ENCODE results near the gene MPDZ. TPM values are rescaled to one million over a fixed set of nuclear protein-coding genes. Genes with fewer than 3 reads are reported as not detected.

MPDZ gene
- polyA plus RNA-seq, 3 donors from 2014 or later: not detected

- H3K27ac Mint-ChIP-seq: no peak overlapping the region
- no peaks in the 10 kb centered on the region for H3K4me1 Mint-ChIP-seq
- DNase-seq: no peak
- peaks cover 0 to 45% (median 9%) of the 10 kb centered on the region in 6 donors for H3K9me3 Mint-ChIP-seq
- no peaks in the 10 kb centered on the region for H3K27me3 Mint-ChIP-seq (ENCODE audit: low read depth in 3 of 3)
- no peak overlapping the region for H3K4me3 Mint-ChIP-seq
- no peaks in the 10 kb centered on the region for H3K36me3 Mint-ChIP-seq
These were observed 116.2 kb downstream of the MPDZ start for GRCh38 chr9:13163287-13163686.

DNA sequence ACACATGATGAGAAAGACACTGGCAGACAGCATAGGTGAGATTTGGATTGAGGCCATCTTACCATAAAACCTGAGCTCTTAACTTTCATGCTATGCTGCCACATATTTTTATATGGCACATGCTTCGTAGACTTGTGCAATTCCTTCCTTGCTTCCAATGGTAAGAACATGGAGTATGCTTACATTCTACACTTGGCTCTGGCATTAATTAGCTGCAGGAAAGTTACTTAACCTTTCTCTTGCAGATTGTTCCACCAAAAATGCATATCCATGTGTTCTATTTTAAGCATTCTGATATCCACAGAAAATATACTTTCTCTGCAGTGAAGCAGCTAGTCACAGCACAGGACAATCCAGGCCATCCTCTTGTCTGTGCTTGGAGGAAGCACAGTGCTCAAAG is 119.4 kb downstream of the MPDZ start:
- Mint-ChIP-seq H3K27me3 (ENCODE audit: low read depth in 3 of 3) (no peaks in the 10 kb centered on the region), H3K27ac (no peak overlapping the region), H3K4me3 (no peak overlapping the region), H3K9me3 (peaks cover 4 to 38% (median 8%) of the 10 kb centered on the region in 6 donors), H3K4me1 (no peaks in the 10 kb centered on the region), H3K36me3 (no peaks in the 10 kb centered on the region)
- no peak for DNase-seq

DNA sequence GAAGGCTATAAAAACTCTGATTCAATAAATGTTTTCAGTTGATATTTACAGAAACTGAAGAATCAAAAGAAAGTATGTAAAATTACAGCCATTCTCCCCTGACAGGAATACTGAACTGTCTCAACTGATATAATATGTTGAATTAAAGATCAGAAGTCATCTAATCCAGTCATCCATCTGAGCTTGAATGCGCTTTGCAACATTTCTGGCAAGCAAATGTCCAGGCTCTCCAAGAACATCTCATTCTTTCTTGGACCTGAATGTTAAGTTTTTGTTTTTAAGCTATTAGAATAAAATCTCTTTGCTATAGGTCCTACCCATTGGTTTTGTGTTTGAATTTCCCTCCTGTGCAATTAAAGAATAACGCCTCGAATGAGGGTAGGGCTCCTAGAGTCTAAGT is 120.5 kb downstream of the MPDZ start:
- H3K36me3 Mint-ChIP-seq: no peaks in the 10 kb centered on the region
- H3K27ac Mint-ChIP-seq: no peak overlapping the region
- no peaks in the 10 kb centered on the region for H3K27me3 Mint-ChIP-seq (ENCODE audit: low read depth in 3 of 3)
- peaks cover under 1 to 30% (median 8%) of the 10 kb centered on the region in 6 donors for H3K9me3 Mint-ChIP-seq
- H3K4me3 Mint-ChIP-seq: no peak overlapping the region
- DNase-seq: no peak
- no peaks in the 10 kb centered on the region for H3K4me1 Mint-ChIP-seq

DNA sequence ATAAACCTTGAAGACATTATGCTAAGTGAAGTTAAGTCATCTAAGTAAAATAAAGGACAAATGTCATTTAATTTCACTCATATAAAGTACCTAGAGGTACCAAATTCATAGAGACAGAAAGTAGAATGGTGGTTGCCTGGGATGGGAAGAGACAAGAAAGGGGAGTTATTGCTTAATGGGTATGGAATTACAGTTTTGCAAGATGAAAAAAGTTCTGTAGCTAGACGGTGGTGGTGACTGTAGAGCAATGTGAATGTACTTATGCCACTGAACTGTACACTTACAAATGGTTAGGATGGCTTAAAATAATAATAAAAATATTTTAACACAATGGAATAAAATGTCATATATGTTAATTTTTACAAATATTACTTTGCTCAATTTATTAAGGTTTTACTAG is 128.0 kb downstream of the MPDZ start:
- Mint-ChIP-seq H3K9me3 (peaks cover 6 to 29% (median 15%) of the 10 kb centered on the region in 6 donors), H3K27me3 (ENCODE audit: low read depth in 3 of 3) (peaks cover 0 to 3% (median 0%) of the 10 kb centered on the region in 3 donors), H3K27ac (no peak overlapping the region), H3K4me3 (no peak overlapping the region), H3K4me1 (no peaks in the 10 kb centered on the region), H3K36me3 (no peaks in the 10 kb centered on the region)
- no peak for DNase-seq

GRCh38 chr9:13149454-13149853 is 130.0 kb downstream of the MPDZ start:
- H3K4me3 Mint-ChIP-seq: no peak overlapping the region
- H3K4me1 Mint-ChIP-seq: no peaks in the 10 kb centered on the region
- H3K9me3 Mint-ChIP-seq: peaks cover 6 to 30% (median 15%) of the 10 kb centered on the region in 6 donors
- H3K27ac Mint-ChIP-seq: no peak overlapping the region
- H3K36me3 Mint-ChIP-seq: no peaks in the 10 kb centered on the region
- no peak for DNase-seq
- H3K27me3 Mint-ChIP-seq (ENCODE audit: low read depth in 3 of 3): peaks cover 0 to 3% (median 0%) of the 10 kb centered on the region in 3 donors

GRCh38 chr9:13146840-13147239 is 132.7 kb downstream of the MPDZ start:
- H3K9me3 Mint-ChIP-seq: peaks cover 3 to 21% (median 12%) of the 10 kb centered on the region in 6 donors
- no peaks in the 10 kb centered on the region for H3K36me3 Mint-ChIP-seq
- no peak overlapping the region for H3K27ac Mint-ChIP-seq
- H3K4me3 Mint-ChIP-seq: no peak overlapping the region
- peaks cover 0 to 2% (median 0%) of the 10 kb centered on the region in 3 donors for H3K27me3 Mint-ChIP-seq (ENCODE audit: low read depth in 3 of 3)
- DNase-seq: no peak
- H3K4me1 Mint-ChIP-seq: no peaks in the 10 kb centered on the region

DNA sequence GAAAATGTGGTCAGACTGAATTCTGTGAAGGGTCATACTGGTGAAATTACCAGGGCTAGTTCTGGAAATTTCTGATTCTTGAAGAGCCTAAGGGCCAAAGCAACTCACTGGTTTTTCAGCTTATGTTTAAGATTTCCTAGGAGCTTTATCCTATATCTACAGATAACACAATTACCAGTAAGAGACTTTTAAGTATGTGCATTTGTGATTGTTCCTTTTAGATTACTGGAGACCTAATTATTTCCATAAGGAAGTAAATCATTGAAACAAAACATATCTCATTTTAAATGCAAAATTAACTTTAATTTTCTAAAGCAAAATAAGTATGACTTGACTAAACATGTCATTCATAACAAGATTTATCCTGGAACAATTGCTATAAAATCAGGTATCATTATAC is 134.2 kb downstream of the MPDZ start:
- Mint-ChIP-seq H3K4me1 (no peaks in the 10 kb centered on the region), H3K36me3 (no peaks in the 10 kb centered on the region), H3K9me3 (peaks cover 3 to 21% (median 12%) of the 10 kb centered on the region in 6 donors)

GRCh38 chr9:13144166-13144775 is 135.2 kb downstream of the MPDZ start:
- Mint-ChIP-seq H3K9me3 (peaks cover 7 to 16% (median 12%) of the 10 kb centered on the region in 6 donors), H3K4me3 (no peak overlapping the region), H3K36me3 (no peaks in the 10 kb centered on the region), H3K4me1 (no peaks in the 10 kb centered on the region), H3K27ac (no peak overlapping the region), H3K27me3 (ENCODE audit: low read depth in 3 of 3) (no peaks in the 10 kb centered on the region)
- no peak for DNase-seq

More for the DNA sequence above, 134.2 kb downstream of the MPDZ start:
- no peak for DNase-seq
- peaks cover 0 to under 1% (median 0%) of the 10 kb centered on the region in 3 donors for H3K27me3 Mint-ChIP-seq (ENCODE audit: low read depth in 3 of 3)
- H3K4me3 Mint-ChIP-seq: no peak overlapping the region
- no peak overlapping the region for H3K27ac Mint-ChIP-seq

DNA sequence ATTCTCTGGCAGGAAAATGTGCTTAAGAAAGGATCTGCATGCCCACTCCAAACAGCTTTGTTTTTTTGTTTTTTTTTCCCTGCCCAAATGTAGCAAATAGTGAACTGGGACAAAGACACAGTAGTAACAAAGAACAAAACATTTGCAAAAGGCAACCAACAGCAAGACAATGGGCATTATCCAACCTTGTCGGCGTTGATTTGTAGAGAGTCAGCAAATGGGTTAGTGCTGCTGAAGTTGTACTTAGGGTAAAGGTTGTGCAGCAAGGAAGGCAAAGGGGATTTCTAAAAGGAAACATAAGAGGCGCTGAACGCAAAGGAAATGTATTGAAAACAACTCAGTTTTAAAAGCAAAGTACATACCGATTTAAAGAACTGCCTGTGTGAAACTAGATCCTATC is 136.2 kb downstream of the MPDZ start:
- Mint-ChIP-seq H3K27ac (no peak overlapping the region), H3K9me3 (peaks cover 6 to 14% (median 8%) of the 10 kb centered on the region in 6 donors)
- DNase-seq: no peak

GRCh38 chr9:13142776-13143175 is 136.7 kb downstream of the MPDZ start:
- no peaks in the 10 kb centered on the region for H3K36me3 Mint-ChIP-seq
- no peak for DNase-seq
- H3K4me1 Mint-ChIP-seq: no peaks in the 10 kb centered on the region
- H3K27me3 Mint-ChIP-seq (ENCODE audit: low read depth in 3 of 3): no peaks in the 10 kb centered on the region
- H3K4me3 Mint-ChIP-seq: no peak overlapping the region
- H3K27ac Mint-ChIP-seq: no peak overlapping the region
- peaks cover 6 to 17% (median 11%) of the 10 kb centered on the region in 6 donors for H3K9me3 Mint-ChIP-seq

More for the DNA sequence above, 136.2 kb downstream of the MPDZ start:
- no peak overlapping the region for H3K4me3 Mint-ChIP-seq
- H3K27me3 Mint-ChIP-seq (ENCODE audit: low read depth in 3 of 3): no peaks in the 10 kb centered on the region
- no peaks in the 10 kb centered on the region for H3K36me3 Mint-ChIP-seq
- no peaks in the 10 kb centered on the region for H3K4me1 Mint-ChIP-seq

GRCh38 chr9:13141629-13142028 is 137.9 kb downstream of the MPDZ start:
- Mint-ChIP-seq H3K4me3 (no peak overlapping the region), H3K4me1 (no peaks in the 10 kb centered on the region), H3K27ac (no peak overlapping the region), H3K36me3 (no peaks in the 10 kb centered on the region), H3K9me3 (peaks cover 6 to 22% (median 11%) of the 10 kb centered on the region in 6 donors), H3K27me3 (ENCODE audit: low read depth in 3 of 3) (no peaks in the 10 kb centered on the region)
- DNase-seq: no peak

- Mint-ChIP-seq H3K9me3 (peaks cover 6 to 25% (median 11%) of the 10 kb centered on the region in 6 donors), H3K27ac (no peak overlapping the region), H3K36me3 (no peaks in the 10 kb centered on the region), H3K4me1 (no peaks in the 10 kb centered on the region), H3K4me3 (no peak overlapping the region), H3K27me3 (ENCODE audit: low read depth in 3 of 3) (no peaks in the 10 kb centered on the region)
- no peak for DNase-seq
These were observed 138.5 kb downstream of the MPDZ start for GRCh38 chr9:13140843-13141592.

GRCh38 chr9:13139641-13140171 is 139.8 kb downstream of the MPDZ start:
- DNase-seq: no peak
- Mint-ChIP-seq H3K4me3 (no peak overlapping the region), H3K4me1 (no peaks in the 10 kb centered on the region), H3K27me3 (ENCODE audit: low read depth in 3 of 3) (no peaks in the 10 kb centered on the region), H3K36me3 (no peaks in the 10 kb centered on the region), H3K27ac (no peak overlapping the region), H3K9me3 (peaks cover 6 to 30% (median 15%) of the 10 kb centered on the region in 6 donors)

DNA sequence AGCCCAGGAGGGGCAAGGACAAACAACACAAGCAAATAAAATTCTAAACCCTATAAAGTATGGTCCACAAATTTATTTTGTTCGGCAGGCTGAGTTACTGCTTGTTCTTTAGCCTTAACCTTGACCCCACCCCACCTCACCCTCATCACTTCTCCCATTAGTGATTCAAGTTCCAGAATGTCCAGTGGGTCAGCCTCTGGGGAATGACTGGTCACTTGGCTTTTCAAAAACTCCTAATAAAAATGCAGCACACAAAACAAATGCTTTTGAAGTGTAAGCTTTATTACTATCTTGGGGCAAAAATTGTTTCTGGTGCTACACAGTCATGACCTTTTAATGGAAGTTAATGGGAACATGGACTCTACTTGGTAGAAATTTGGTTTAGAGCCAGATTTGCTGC is 142.1 kb downstream of the MPDZ start:
- no peaks in the 10 kb centered on the region for H3K4me1 Mint-ChIP-seq
- no peak overlapping the region for H3K27ac Mint-ChIP-seq
- no peak for DNase-seq
- no peaks in the 10 kb centered on the region for H3K27me3 Mint-ChIP-seq (ENCODE audit: low read depth in 3 of 3)
- peaks cover 0 to 25% (median 16%) of the 10 kb centered on the region in 6 donors for H3K9me3 Mint-ChIP-seq
- H3K36me3 Mint-ChIP-seq: no peaks in the 10 kb centered on the region
- no peak overlapping the region for H3K4me3 Mint-ChIP-seq

Data from immature natural killer cell (primary cell).